ENCODE measurements around the gene A1BG. TPM values are rescaled to one million over a fixed set of nuclear protein-coding genes. Genes with fewer than 3 reads are reported as not detected.
"Not testable (repeated sequence)": the region's sequence is repeated elsewhere in the genome, so short reads cannot be mapped to it uniquely, and the experiment has no call there.

The A1BG gene
- total RNA-seq, 1 donor from 2014 or later: 5.7 TPM

DNA sequence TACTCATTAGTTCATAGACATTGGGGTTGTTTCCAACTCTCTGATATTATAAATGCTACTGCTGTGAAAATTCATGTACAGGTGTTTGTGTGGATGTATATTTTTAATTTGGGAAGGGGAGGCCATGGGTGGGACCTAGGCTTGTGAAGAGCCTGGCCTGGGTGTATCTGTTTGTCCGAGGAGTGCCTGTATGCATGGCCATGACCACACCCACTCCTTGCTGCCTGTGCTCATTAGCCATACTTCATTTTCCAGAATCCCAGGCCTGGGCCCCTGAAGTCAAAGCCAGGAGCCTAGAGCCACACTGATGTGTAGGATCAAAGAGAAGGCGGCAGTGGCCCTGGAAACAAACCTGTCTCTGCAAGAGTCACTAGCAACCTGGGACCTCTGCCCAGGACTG lies 37.7 kb downstream of the A1BG start:
- no peak for ATAC-seq
- intact Hi-C loops (cut with micrococcal nuclease): no loop called here
- no peak for DNase-seq

DNA sequence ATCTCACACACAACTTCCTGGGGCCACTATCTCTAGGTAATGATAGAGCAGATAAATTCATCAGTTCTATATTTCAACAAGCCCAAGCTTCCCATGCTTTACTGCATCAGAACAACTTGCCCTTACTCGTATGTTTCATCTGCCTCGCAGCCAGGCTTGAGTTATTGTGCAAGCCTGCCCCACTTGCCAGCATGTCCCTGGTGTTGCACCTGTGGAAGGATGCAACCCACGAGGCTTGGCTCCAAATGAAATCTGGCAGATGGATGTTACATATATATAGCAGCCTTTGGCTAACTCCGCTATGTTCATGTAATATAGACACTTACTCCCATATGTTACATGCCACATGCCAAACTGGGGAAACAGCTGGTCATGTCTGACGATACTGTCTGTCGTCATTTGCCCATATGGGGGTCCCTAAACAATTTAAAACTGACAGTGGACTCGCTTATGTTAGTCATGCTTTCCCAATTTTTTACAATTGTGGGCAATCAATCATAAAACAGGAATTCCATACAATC lies 41.9 kb downstream of the A1BG start:
- DNase-seq (no peak), ATAC-seq (no peak)
- intact Hi-C loops (cut with micrococcal nuclease): no loop called here

GRCh38 chr19:58310685-58311084 lies 42.6 kb downstream of the A1BG start:
- ATAC-seq (peak; percentile 56), DNase-seq (peak; percentile 65)
- intact Hi-C loops (cut with micrococcal nuclease): not testable (repeated sequence)

DNA sequence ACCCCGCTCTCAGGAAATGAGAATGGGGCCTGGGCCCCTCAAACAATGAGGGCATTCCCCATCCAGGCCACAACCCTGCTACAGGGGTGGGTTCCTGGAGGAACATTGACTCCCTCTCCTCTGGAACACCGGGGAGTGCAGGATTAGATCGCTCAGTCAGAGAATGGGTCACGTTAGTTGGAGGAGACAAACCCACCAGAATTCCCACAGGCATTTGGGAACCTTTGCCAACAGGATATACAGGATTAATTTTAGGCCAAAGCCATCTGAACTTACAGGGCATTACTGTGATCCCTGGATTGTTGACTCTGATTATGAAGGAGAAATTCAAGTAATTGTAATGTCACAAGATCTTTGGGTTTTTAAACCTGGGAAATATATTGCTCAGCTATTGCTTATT lies 45.6 kb downstream of the A1BG start:
- ATAC-seq (no peak), DNase-seq (no peak)
- intact Hi-C loops (cut with micrococcal nuclease): no loop called here

DNA sequence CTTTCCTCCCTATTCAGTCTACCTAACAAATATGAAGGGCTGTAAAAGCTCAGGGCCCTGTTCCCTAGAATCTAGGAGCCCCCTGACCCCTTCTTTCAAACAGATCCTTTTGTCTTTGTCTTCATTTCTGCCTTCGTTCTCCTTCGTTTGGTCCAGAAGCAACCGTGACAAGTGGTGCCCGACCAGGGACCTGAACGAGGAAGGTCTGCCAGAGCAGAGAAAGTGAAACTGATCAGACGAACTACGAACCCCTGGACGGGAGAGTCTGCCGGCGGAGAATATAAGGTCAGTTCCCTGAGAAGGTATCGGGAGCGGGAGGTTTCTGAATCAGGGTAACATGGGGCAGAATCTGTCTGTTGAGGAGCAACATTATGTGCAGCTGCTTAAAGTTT lies 47.4 kb downstream of the A1BG start:
- DNase-seq: no peak
- intact Hi-C loops (cut with micrococcal nuclease): no loop called here
- no peak for ATAC-seq

DNA sequence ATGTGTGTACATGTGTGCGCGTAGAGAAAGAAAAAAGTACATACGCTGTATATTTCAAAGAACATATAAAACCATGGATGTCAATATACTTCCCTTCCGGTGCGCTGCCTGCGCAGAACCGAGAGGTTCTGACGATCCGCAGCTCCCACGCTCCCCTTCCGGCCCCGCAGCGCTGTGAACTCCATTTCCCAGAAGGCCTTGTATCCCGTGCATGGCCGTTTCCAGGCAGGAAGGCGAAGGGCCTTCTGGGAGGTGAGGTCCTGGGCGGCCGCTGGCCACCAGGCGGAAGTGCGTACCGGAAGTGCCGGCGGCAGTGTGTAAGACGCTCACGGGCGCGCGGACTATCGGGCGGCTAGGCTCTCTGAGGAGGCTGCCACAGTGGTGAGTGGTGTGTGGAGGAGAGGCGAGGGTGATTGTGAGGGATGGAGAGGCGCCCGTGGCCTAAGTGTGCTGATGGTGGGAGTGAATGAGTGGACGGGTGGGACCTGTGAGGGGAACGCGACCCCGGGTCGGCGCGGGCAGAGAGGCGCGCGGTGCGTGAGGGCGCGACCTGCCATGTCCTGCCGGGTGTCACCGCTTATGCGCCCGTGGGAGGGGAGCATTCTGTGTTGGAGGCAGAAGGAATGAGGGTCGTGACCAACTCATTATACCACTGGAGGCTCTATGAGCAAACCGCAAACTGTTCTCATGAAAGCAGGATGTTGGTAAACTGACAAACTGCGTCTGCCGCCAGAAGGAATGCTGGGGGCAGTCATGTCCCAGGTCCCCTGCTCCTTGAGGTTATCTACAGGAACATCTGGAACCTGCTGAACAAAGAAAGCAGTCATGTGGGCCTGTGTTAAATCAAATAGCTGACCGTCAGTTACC lies 48.0 kb downstream of the A1BG start, which contains the start of gene ERVK3-1:
ERVK3-1 (plus strand) TSS at position 313 of the 867 bp plus-strand sequence. CDS start 6,792 bp downstream, outside the sequence.
- DNase-seq: peak; percentile 98
- intact Hi-C loops (cut with micrococcal nuclease): no loop called here
- peak; percentile 100 for ATAC-seq

DNA sequence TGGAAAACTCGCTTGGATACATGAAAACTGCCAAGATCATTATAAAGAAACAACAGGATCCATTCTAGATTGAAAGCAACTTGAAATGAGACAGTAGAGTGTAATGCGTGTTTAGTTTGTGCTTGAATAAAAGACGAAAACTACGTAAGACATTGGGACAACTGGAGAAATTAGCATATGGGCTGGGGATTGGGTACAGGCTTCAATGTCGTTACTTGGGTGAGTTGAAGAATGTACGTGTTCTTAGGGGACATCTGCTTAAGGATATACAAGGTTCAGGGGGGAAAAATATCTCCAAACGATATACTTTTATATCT lies 48.6 kb downstream of the A1BG start:
- intact Hi-C loops (cut with micrococcal nuclease): no loop called here
- no peak for DNase-seq
- peak; percentile 17 for ATAC-seq

DNA sequence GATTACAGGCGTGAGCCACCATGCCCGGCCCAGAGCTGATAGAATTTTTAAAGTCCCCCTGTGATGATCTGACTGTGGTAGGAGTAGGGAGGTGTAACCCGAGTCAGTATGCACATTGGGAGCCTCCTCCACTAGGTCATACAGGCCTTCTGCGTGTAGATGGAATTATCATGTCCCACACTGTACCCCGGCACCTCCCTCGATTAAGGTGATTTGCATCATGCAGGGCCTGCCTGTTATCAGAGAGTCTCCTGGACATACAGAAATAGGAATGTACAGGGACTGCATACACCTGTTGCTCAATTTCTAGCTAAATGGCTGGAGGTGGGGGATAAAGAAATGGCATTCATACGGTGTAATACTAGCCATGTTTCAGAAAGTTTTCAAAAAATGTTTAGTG lies 49.0 kb downstream of the A1BG start:
- ATAC-seq (no peak), DNase-seq (no peak)
- intact Hi-C loops (cut with micrococcal nuclease): no loop called here

GRCh38 chr19:58300620-58301019 lies 52.7 kb downstream of the A1BG start:
- intact Hi-C loops (cut with micrococcal nuclease): no loop called here
- no peak for DNase-seq
- no peak for ATAC-seq

DNA sequence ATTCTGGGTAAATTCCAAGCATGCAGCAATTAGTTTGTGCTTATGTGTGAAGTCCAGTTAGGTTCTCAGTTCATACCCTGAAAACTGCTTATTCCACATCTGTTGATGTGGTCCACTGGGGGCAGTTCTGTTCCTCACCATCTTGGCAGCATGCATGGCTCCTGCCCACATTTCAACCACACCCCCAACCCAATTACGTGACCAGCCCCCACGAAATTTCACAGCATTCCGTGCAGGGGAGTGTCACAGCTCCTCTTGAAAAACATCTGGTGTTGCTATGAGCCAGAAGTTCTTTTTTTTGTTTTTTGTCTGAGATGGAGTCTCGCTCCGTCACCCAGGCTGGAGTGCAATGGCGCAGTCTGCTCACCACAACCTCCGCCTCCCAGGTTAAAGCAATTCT lies 57.2 kb downstream of the A1BG start:
- ATAC-seq (no peak), DNase-seq (no peak)
- intact Hi-C loops (cut with micrococcal nuclease): no loop called here

Small RNA genes lying within 50 kb of the gene (microRNA-seq; reads per million reads assigned to microRNA genes)
- gene MIR4754 (ENCODE audit: borderline number of aligned reads) (not detected), gene MIR6806 (ENCODE audit: borderline number of aligned reads) (not detected)

Other genes starting within 250 kb of the A1BG start
- gene ZNF329, start 202.7 kb downstream of the A1BG start, total RNA-seq: 7.3 TPM
- 18.6 TPM for gene ZNF274, start 170.4 kb downstream of the A1BG start, total RNA-seq
- gene ZNF544, start 124.6 kb downstream of the A1BG start, total RNA-seq: 24.6 TPM
- 4.8 TPM for gene ZNF8, start 74.5 kb downstream of the A1BG start, total RNA-seq
- 18.4 TPM for gene ERVK3-1, start 48.1 kb downstream of the A1BG start, total RNA-seq
- 1.5 TPM for gene ZSCAN22, start 26.5 kb downstream of the A1BG start, total RNA-seq
- gene ZNF497, start 9.3 kb upstream of the A1BG start, total RNA-seq: 0.55 TPM
- 0.37 TPM for gene ZNF837, start 27.5 kb upstream of the A1BG start, total RNA-seq
- 483 TPM for gene RPS5, start 33.8 kb upstream of the A1BG start, total RNA-seq
- gene RNF225, start 42.2 kb upstream of the A1BG start, total RNA-seq: not detected
- gene ZNF584, start 55.2 kb upstream of the A1BG start, total RNA-seq: 17.8 TPM
- 5.6 TPM for gene ZNF132, start 86.7 kb upstream of the A1BG start, total RNA-seq
- 3.7 TPM for gene ZNF324B, start 98.1 kb upstream of the A1BG start, total RNA-seq
- 5.0 TPM for gene ZNF324, start 113.6 kb upstream of the A1BG start, total RNA-seq
- 4.6 TPM for gene ZNF446, start 122.9 kb upstream of the A1BG start, total RNA-seq
- 4.3 TPM for gene SLC27A5, start 158.5 kb upstream of the A1BG start, total RNA-seq
- gene ZBTB45, start 166.3 kb upstream of the A1BG start, total RNA-seq: 10.4 TPM
- gene TRIM28, start 190.6 kb upstream of the A1BG start, total RNA-seq: 152 TPM
- gene CHMP2A, start 201.6 kb upstream of the A1BG start, total RNA-seq: 134 TPM
- 144 TPM for gene UBE2M, start 205.1 kb upstream of the A1BG start, total RNA-seq
- 11.3 TPM for gene MZF1, start 219.8 kb upstream of the A1BG start, total RNA-seq

All from left ventricle myocardium superior (tissue), 1 donor.